Tibial artery (tissue), 4 donors: Measurements from ENCODE around the gene NEIL1.
A peak's percentile ranks its signal among the peaks of the same experiment; 100 is the strongest.
"Not testable (repeated sequence)": the region's sequence is repeated elsewhere in the genome, so short reads cannot be mapped to it uniquely, and the experiment has no call there.

ENCODE experiments used
- DNase-seq, 2 donors: peaks; one replicate each; pipeline ENCODE4 v3.0.0-alpha.2; 2019
- H3K27ac ChIP-seq, 2 donors: fragments of 200-600 bp; sonication (generic) in 1 of 2; 1 replicate in 1 of 2; 2 replicates in 1 of 2; pipeline ENCODE4 v1.5.1; 2018 to 2019; ENCODE audit warnings: mild to moderate bottlenecking in 1 of 2
- H3K27me3 ChIP-seq, 2 donors: fragments of 200-600 bp; sonication (generic) in 1 of 2; one replicate each; pipeline versions ENCODE4 v1.5.1 to v1.6.0; 2016 to 2019
- H3K36me3 ChIP-seq, 3 donors: fragments of 200-600 bp; sonication (generic) in 2 of 3; one replicate each; pipeline ENCODE4 v1.5.1; 2016 to 2019; ENCODE audit warnings: mild to moderate bottlenecking in 2 of 3
- H3K4me1 ChIP-seq, 4 donors: fragments of 200-600 bp; sonication (generic) in 2 of 4; 1 replicate in 3 of 4; 2 replicates in 1 of 4; pipeline ENCODE4 v1.5.1; 2016 to 2019
- H3K4me3 ChIP-seq, 2 donors: fragments of 200-600 bp; sonication (generic) in 1 of 2; 1 replicate in 1 of 2; 2 replicates in 1 of 2; pipeline ENCODE4 v1.5.1; 2018 to 2019; ENCODE audit warnings: mild to moderate bottlenecking in 2 of 2
- H3K9me3 ChIP-seq, 3 donors: fragments of 200-600 bp; sonication (generic) in 1 of 3; one replicate each; pipeline ENCODE4 v1.5.1; 2016 to 2019
- intact Hi-C: fragments of 100-400 bp; cut with DNase I; formaldehyde crosslinking; loops from one replicate; pipeline ENCODE4 v1.15.0; 2023; ENCODE audit warnings: low total_unique reads
- TF ChIP-seq, protein P1 (sequence below), 2 experiments: fragments of 200-600 bp in 1 of 2; fragments of 450-650 bp in 1 of 2; IDR thresholded peaks; one replicate each; pipeline ENCODE4 v1.5.1; 2017 to 2019; ENCODE audit warnings: antibody characterized with exemption in 2 of 2, mild to moderate bottlenecking in 1 of 2, moderate library complexity in 1 of 2

The NEIL1 gene

GRCh38 chr15:75346796-75347221 is at the start of gene NEIL1:
Gene NEIL1 (plus strand): TSS chr15:75347039. CDS start chr15:75348906, 1,867 bp downstream.
- Histone ChIP-seq H3K27ac (peak within 1 kb of the TSS; percentile 45 to 76), H3K4me3 (peak within 1 kb of the TSS; percentile 74 to 92), H3K4me1 (peaks cover 5 to 29% (median 16%) of the 10 kb centered on the region in 4 donors), H3K27me3 (no peaks in the 10 kb centered on the region), H3K36me3 (no peaks in the 10 kb centered on the region), H3K9me3 (no peaks in the 10 kb centered on the region)
- no peak for DNase-seq
- intact Hi-C loops: no loop called here
- TF ChIP-seq, protein P1, sequence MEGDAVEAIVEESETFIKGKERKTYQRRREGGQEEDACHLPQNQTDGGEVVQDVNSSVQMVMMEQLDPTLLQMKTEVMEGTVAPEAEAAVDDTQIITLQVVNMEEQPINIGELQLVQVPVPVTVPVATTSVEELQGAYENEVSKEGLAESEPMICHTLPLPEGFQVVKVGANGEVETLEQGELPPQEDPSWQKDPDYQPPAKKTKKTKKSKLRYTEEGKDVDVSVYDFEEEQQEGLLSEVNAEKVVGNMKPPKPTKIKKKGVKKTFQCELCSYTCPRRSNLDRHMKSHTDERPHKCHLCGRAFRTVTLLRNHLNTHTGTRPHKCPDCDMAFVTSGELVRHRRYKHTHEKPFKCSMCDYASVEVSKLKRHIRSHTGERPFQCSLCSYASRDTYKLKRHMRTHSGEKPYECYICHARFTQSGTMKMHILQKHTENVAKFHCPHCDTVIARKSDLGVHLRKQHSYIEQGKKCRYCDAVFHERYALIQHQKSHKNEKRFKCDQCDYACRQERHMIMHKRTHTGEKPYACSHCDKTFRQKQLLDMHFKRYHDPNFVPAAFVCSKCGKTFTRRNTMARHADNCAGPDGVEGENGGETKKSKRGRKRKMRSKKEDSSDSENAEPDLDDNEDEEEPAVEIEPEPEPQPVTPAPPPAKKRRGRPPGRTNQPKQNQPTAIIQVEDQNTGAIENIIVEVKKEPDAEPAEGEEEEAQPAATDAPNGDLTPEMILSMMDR (IDR thresholded peaks at IDR 0.05): no peak

GRCh38 chr15:75298541-75299310 is 48.1 kb upstream of the NEIL1 start:
- H3K27me3 ChIP-seq: peaks cover 0 to 12% of the 10 kb centered on the region in 2 donors
- H3K4me3 ChIP-seq, intact Hi-C loops, H3K27ac ChIP-seq, H3K9me3 ChIP-seq, H3K36me3 ChIP-seq, DNase-seq, H3K4me1 ChIP-seq: not testable (repeated sequence)

DNA sequence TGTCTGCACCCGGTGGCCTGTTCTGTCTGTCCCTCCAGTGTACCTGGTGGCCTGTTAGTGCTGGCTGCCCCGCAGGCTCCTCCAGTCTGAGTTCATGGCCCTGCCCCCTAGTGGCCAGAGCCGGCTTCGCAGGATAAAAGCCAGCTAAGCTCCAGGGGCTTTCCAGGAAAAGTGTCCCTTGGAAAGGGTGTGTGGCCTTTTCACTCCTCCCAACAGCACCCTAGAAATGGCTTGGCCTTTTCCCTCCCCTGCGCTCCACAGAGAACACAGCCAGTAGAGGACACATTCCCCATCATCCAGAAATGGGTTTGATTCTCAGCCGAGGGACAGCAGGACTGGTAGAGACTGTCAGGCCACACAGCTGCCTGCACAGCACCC is 47.5 kb upstream of the NEIL1 start:
- H3K4me3 ChIP-seq, H3K9me3 ChIP-seq, intact Hi-C loops, H3K4me1 ChIP-seq, H3K36me3 ChIP-seq, H3K27ac ChIP-seq: not testable (repeated sequence)
- TF ChIP-seq, protein P1 (IDR thresholded peaks at IDR 0.05): peak; percentile 40 to 51
- peaks cover 0 to 15% of the 10 kb centered on the region in 2 donors for H3K27me3 ChIP-seq
- DNase-seq: peak; percentile 48 to 73

DNA sequence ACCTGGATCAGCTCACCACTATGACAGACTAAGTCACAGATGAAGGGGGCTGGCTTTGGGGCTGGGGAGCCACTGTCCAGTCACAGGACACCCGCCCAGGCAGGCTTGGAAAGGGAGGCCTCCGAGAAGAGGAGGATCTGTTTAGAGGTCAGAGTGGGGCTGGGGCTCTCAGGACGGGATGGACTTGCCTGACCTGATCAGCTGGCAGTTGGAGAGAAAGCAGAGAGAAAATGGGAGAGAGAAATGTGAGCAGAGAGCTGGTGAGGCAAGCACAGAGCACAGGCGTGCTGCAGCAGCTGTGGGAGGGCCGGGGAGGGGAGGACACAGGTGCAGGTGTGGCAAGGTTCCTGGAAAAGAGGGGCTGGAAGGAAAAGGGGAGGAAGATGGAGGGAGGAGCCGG is 46.8 kb upstream of the NEIL1 start:
- DNase-seq, H3K9me3 ChIP-seq, H3K4me1 ChIP-seq, H3K27ac ChIP-seq, H3K36me3 ChIP-seq, H3K4me3 ChIP-seq: not testable (repeated sequence)
- H3K27me3 ChIP-seq: peaks cover 0 to 20% of the 10 kb centered on the region in 2 donors
- intact Hi-C loops: loop anchor here (5.0 kb wide), 1 partner anchor 63 kb away; no protein-coding TSS in a partner anchor

GRCh38 chr15:75302318-75302717 is 44.5 kb upstream of the NEIL1 start:
- Histone ChIP-seq H3K27me3 (peaks cover 0 to 28% of the 10 kb centered on the region in 2 donors), H3K4me1 (no peaks in the 10 kb centered on the region), H3K36me3 (no peaks in the 10 kb centered on the region), H3K27ac (no peak overlapping the region), H3K9me3 (no peaks in the 10 kb centered on the region), H3K4me3 (no peak overlapping the region)
- TF ChIP-seq, protein P1 (IDR thresholded peaks at IDR 0.05): no peak
- DNase-seq: no peak
- intact Hi-C loops: loop anchor here (5.0 kb wide), 1 partner anchor 65 kb away; no protein-coding TSS in a partner anchor

- peaks cover 0 to 28% of the 10 kb centered on the region in 2 donors for H3K27me3 ChIP-seq
- H3K9me3 ChIP-seq, H3K4me3 ChIP-seq, H3K27ac ChIP-seq, H3K4me1 ChIP-seq, DNase-seq, H3K36me3 ChIP-seq: not testable (repeated sequence)
- intact Hi-C loops: loop anchor here (5.0 kb wide), 1 partner anchor 65 kb away; no protein-coding TSS in a partner anchor
Measured at GRCh38 chr15:75302753-75303152, 44.1 kb upstream of the NEIL1 start.

GRCh38 chr15:75306188-75306587 is 40.7 kb upstream of the NEIL1 start:
- TF ChIP-seq, protein P1 (IDR thresholded peaks at IDR 0.05): no peak
- Histone ChIP-seq H3K4me3 (no peak overlapping the region), H3K9me3 (no peaks in the 10 kb centered on the region), H3K27me3 (peaks cover 0 to 25% of the 10 kb centered on the region in 2 donors), H3K27ac (no peak overlapping the region), H3K4me1 (no peaks in the 10 kb centered on the region), H3K36me3 (no peaks in the 10 kb centered on the region)
- DNase-seq: no peak
- intact Hi-C loops: no loop called here
